Stimulated activated naive CD8-positive, alpha-beta T cell treated with anti-CD3 and anti-CD28 coated beads, Interleukin-15, Interleukin-2, amounts not matched to agents 100 ng/mL and 50 ng/mL, for 24 hours (primary cell): ENCODE data around the gene MTG1.
"Not testable (repeated sequence)": the region's sequence is repeated elsewhere in the genome, so short reads cannot be mapped to it uniquely, and the experiment has no call there.

Experiments used
- H3K27ac Mint-ChIP-seq: one replicate; pipeline ENCODE4 v1.8.0; 2021; ENCODE audit warnings: mild to moderate bottlenecking, mixed read lengths
- H3K27me3 Mint-ChIP-seq: one replicate; pipeline ENCODE4 v1.8.0; 2021; ENCODE audit warnings: mixed read lengths
- H3K36me3 Mint-ChIP-seq: one replicate; pipeline ENCODE4 v1.8.0; 2021; ENCODE audit warnings: low read depth, mixed read lengths
- H3K4me1 Mint-ChIP-seq: one replicate; pipeline ENCODE4 v1.8.0; 2021; ENCODE audit warnings: low read depth, mixed read lengths
- H3K4me3 Mint-ChIP-seq: one replicate; pipeline ENCODE4 v1.8.0; 2021; ENCODE audit warnings: mild to moderate bottlenecking, mixed read lengths
- H3K9me3 Mint-ChIP-seq: one replicate; pipeline ENCODE4 v1.8.0; 2021; ENCODE audit warnings: mixed read lengths

MTG1 gene

DNA sequence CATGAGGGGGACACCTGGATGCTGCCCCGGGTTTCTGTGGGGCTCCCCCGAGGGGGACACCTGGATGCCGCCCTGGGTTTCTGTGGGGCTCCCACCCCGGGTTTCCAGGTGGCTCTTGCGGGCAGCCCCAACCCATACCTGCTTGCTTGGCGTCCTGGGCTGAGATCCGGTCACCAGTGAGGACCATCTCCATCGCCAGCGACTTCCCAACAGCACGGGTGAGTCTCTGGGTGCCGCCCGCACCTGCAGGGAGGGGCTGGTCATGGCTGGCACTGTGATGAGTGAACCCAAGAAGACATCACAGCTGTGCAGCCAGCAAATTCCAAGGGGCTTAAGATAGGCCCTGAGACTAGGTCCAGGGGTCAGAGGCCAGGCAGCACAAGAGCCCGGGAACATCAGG, 27.2 kb upstream of the MTG1 start:
- no peaks in the 10 kb centered on the region for H3K9me3 Mint-ChIP-seq
- H3K4me1 Mint-ChIP-seq, result peaks cover 12% of the 10 kb centered on the region

DNA sequence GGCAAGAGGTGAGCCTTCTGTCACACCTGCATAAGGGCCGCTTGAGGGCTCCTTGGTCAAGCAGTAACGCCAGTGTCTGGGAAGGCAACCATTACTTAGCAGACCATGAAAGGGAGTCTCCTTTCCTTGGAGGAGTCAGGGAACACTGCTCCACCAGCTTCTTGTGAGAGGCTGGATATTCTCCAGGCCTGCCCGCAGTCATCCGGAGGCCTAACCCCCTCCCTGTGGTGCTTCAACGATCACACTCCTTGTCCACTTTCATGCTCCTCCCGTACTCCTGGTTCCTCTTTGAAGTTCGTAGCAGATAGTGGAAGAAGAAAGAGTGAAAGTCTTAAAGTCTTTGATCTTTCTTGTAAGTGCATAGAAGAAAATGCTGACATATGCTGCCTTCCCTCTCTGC, 26.5 kb upstream of the MTG1 start:
- not testable (repeated sequence) for H3K27ac Mint-ChIP-seq, H3K9me3 Mint-ChIP-seq, H3K4me3 Mint-ChIP-seq

More for the DNA sequence above, 27.2 kb upstream of the MTG1 start:
- no peak overlapping the region for H3K27ac Mint-ChIP-seq
- no peaks in the 10 kb centered on the region for H3K27me3 Mint-ChIP-seq
- H3K36me3 Mint-ChIP-seq, result peaks cover 23% of the 10 kb centered on the region
- no peak overlapping the region for H3K4me3 Mint-ChIP-seq

DNA sequence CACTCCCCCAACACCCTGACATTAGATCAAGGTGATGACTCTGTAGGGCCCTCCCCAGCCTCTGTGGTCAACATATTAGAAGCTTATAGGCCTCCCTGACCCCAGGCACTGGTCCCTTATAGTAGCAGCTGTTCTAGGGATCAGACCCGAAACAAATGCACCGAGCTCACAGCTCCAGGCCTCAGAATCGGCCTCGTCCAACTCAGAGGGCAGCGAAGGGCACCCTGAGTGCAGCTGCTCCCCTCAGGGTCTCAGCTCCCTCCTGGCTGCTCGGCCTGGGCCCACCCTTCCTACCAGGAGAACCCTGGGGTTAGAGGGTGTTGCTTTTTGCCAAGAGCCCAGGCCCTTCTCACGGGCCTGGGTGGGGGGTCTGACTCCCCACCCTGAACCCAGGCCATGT, 25.8 kb upstream of the MTG1 start:
- Mint-ChIP-seq H3K4me3 (no peak overlapping the region), H3K9me3 (no peaks in the 10 kb centered on the region), H3K36me3 (peaks cover 16% of the 10 kb centered on the region), H3K4me1 (peaks cover 13% of the 10 kb centered on the region), H3K27me3 (no peaks in the 10 kb centered on the region), H3K27ac (no peak overlapping the region)

More for the DNA sequence above, 26.5 kb upstream of the MTG1 start:
- not testable (repeated sequence) for H3K27me3 Mint-ChIP-seq
- Mint-ChIP-seq H3K4me1 (peaks cover 11% of the 10 kb centered on the region), H3K36me3 (peaks cover 16% of the 10 kb centered on the region)

DNA sequence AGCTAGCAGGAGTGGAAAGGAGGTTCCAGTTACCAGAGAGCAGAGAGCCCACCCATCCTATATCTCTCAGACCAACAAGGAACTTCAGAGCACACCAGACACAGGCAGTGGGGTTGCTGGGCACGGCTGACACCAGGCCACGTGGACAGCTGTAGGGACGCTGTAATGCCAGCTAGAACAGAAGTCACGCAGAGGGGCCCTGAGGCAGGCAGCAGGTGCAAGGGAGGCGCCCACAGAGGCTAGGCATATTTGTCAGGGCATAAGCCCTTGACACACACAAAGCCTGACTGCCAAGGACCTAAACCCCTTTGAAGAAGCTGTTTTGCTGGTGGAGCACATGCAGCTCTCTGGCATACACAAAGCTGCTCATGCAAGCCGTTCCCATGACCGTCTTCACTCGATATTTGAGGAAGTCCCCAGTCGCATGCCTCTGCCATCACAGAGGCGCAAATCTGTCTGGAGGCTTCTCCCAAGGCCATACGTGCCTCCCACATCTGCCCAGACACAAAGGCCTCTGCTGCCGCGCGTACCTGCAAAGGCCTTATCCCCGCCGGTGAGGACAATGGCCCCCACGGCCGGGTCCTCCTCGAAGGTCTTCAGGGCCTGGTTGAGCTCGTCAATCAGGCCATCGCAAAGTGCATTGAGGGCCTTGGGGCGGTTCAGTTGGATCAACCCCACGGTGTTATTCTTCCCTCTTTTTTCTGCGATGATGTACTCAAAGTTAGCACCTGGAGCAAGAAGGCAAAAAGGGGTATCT, 23.7 kb upstream of the MTG1 start:
- no peak overlapping the region for H3K27ac Mint-ChIP-seq
- H3K4me1 Mint-ChIP-seq, result peaks cover 18% of the 10 kb centered on the region
- no peak overlapping the region for H3K4me3 Mint-ChIP-seq
- peaks cover 10% of the 10 kb centered on the region for H3K36me3 Mint-ChIP-seq
- no peaks in the 10 kb centered on the region for H3K27me3 Mint-ChIP-seq
- H3K9me3 Mint-ChIP-seq, result no peaks in the 10 kb centered on the region

DNA sequence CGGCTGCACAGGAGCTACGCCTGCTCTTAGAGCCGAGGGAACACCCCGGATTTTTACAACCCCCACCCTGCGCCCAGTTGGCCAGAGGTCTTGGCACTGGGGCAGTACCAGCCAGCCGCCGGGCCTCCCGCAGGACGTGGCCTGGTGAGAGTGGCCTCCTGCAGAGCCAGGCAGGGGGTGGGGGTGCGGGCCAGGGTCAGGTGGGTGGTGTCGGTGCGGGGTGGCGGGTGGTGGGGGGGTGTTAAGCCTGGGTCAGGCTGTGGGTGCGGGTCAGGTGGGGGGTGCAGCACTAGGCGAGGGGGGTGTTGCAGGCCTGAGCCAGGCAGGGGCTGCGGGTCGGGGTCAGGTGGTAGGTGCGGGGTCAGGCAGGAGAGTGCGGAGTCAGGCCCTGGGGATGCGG, 21.4 kb upstream of the MTG1 start:
- Mint-ChIP-seq H3K27me3 (no peaks in the 10 kb centered on the region), H3K27ac (no peak overlapping the region), H3K36me3 (peaks cover 10% of the 10 kb centered on the region), H3K4me3 (peak overlapping the region; percentile 69), H3K4me1 (peaks cover 18% of the 10 kb centered on the region), H3K9me3 (no peaks in the 10 kb centered on the region)

DNA sequence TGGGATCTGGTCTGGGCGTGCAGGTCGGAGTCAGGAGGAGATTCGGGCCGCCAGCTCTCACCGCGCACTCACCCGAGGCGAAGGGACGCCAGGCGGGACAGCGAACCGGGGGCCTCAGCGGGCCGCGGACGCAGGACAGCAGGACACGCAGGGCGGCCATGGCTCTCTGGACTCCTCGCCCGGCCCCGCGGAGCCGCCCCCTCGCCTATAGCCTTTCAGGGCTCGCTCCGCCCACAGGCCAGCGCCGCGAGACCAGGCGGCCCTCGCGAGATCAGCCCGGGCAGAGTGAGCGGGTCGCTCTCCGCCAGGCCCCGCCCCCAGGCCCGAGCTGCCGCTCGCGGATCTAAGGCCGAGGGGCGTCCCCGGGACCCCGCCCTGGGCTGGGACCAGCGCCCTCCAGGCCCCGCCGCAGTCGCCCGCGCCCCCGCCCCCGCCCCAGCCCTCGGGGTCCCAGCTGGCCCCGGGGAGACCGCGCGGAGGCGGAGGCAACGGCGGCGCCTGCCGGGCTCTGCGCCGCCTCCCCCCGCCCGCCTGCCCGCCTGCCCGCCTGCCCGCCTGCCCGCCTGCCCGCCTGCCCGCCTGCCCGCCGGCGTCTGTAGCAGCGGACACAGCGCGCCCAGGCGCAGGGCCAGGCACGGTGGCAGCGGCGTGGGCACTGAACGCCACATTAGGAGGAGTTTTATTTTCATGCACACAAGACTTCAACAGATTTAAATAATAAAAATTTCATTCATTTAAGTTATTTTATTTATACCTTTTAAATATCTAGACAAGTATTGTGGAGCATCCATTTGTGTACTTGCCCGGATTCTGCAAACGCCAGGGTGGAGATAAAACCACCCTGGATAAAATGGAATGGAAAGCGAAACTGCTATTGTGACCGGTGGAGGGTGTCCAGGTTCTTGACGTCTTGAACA, 20.5 kb upstream of the MTG1 start, which contains the start of gene ECHS1:
Gene ECHS1 (minus strand): TSS at position 181 of the 917 bp plus-strand sequence. CDS start 21 bp downstream, at position 160.
- H3K27me3 Mint-ChIP-seq, result no peaks in the 10 kb centered on the region
- peaks cover 10% of the 10 kb centered on the region for H3K36me3 Mint-ChIP-seq
- H3K4me3 Mint-ChIP-seq, result peak within 1 kb of the TSS; percentile 83
- H3K9me3 Mint-ChIP-seq, result no peaks in the 10 kb centered on the region
- peak within 1 kb of the TSS; percentile 79 for H3K27ac Mint-ChIP-seq
- H3K4me1 Mint-ChIP-seq, result peaks cover 21% of the 10 kb centered on the region

DNA sequence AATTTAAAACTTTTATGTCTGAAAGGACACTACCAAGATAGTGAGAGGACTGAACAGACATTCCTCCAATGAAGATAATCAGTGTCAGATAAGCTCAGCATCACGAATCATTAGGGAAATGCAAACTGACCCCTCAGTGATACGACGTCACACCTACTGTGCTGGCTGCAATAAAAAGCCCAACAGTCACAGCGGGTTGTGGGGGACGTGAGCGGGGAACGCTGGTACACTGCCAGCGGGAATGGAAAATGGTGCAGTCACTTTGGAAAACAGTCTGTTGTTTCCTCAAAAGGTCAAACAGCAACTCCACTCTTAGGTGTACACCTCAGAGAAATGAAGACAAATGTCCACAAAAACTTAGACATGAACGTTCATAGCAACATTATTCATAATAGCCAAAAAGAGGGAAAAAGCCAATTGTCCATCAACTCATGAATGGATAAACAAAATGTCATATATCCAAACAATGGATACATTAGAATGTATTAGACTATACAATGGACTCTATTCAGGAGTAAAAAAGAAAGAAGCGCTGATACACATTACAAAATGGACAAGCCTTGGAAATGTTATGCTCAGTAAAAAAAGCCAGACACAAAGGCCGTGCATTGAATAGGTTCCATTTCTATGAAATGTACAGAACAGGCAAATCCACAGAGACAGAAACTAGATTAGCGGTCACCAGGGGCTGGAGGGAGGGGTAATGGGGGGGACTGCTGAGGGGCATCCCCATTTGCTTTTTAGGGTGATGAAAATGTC, 18.4 kb upstream of the MTG1 start:
- H3K27me3 Mint-ChIP-seq, result no peaks in the 10 kb centered on the region
- H3K27ac Mint-ChIP-seq, result no peak overlapping the region
- peak overlapping the region; percentile 68 for H3K4me3 Mint-ChIP-seq

DNA sequence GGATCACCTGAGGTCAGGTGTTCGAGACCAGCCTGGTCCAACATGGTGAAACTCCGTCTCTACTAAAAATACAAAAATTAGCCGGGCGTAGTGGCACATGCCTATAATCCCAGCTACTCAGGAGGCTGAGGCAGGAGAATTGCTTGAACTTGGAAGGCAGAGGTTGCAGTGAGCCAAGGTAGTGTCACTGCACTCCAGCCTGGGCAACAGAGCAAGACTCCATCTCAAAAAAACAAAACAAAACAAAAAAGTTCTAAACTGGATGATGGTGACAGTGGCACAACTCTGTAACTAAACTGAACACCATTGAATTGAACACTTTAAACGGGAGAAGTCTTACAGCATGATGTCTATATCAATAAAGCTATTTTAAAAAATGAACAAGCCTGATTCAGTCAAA, 17.8 kb upstream of the MTG1 start:
- H3K4me3 Mint-ChIP-seq, H3K27ac Mint-ChIP-seq: not testable (repeated sequence)

More for the DNA sequence above, 18.4 kb upstream of the MTG1 start:
- Mint-ChIP-seq H3K4me1 (peaks cover 14% of the 10 kb centered on the region), H3K36me3 (no peaks in the 10 kb centered on the region), H3K9me3 (no peaks in the 10 kb centered on the region)

DNA sequence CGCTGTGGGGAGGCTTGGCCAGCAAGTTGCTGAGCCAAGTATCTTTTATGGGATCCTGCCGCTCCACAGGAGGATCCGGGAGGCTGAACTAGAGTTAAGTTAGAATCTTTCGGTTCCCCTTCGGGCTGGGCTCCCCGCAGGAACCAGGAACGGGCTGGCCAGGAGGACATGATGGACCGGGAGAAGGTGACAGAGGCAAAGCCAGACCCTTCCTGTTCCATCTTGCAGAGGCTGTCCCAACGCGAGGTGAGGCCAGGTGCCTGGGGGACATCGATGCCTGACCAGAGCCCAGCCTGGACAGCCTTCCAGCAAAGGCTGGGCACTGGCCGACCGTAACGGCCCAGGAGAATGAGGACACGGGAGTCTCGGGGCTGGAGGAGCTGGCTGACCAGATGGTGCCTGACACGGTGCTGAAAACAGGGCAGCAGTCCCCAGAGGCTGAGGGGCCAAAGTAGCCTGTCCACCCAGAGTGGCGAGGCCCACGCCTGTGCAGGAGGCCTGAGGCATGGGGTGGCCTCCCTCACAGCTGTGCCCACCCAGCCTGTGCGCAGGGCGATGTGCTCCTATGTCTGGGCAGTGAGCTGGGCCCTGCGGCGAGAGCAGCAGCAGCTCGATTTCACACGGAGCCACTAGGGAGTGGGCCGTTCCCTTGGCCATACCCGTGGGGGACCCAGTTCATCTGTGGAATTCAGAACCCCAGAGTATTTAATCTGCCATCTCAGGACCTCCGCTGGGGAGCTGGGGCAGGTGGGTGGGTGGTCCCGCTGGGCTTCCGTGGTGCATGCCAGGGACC, 16.7 kb upstream of the MTG1 start:
- Mint-ChIP-seq H3K9me3 (no peaks in the 10 kb centered on the region), H3K27me3 (no peaks in the 10 kb centered on the region), H3K27ac (no peak overlapping the region), H3K4me1 (peaks cover 14% of the 10 kb centered on the region), H3K4me3 (no peak overlapping the region), H3K36me3 (no peaks in the 10 kb centered on the region)

More for the DNA sequence above, 17.8 kb upstream of the MTG1 start:
- H3K4me1 Mint-ChIP-seq, result peaks cover 14% of the 10 kb centered on the region
- not testable (repeated sequence) for H3K9me3 Mint-ChIP-seq, H3K36me3 Mint-ChIP-seq, H3K27me3 Mint-ChIP-seq

DNA sequence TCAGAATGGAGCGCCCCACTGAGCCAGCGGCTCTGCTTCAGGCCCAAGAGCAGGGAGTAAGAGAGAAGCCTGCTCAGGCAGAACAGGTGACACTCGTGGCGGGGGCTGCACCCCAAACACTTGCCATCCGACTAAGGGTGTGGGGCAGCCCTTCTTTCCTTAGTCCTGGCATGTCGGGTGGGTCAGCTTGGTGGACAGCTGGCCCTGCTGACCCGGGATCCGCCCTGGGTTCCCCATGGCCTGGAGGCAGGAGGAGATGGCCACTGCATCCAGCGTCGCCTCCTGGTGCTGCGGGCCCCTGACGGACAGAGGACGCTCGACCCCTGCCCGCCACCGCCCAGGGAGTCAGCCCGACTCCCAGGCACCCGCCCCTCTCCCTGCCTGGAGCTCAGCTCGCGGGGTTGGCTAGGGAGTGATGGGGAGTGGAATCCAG, 16.1 kb upstream of the MTG1 start:
- Mint-ChIP-seq H3K27me3 (no peaks in the 10 kb centered on the region), H3K27ac (peak overlapping the region; percentile 11), H3K36me3 (no peaks in the 10 kb centered on the region), H3K4me1 (peaks cover 14% of the 10 kb centered on the region), H3K9me3 (no peaks in the 10 kb centered on the region), H3K4me3 (peak overlapping the region; percentile 76)

DNA sequence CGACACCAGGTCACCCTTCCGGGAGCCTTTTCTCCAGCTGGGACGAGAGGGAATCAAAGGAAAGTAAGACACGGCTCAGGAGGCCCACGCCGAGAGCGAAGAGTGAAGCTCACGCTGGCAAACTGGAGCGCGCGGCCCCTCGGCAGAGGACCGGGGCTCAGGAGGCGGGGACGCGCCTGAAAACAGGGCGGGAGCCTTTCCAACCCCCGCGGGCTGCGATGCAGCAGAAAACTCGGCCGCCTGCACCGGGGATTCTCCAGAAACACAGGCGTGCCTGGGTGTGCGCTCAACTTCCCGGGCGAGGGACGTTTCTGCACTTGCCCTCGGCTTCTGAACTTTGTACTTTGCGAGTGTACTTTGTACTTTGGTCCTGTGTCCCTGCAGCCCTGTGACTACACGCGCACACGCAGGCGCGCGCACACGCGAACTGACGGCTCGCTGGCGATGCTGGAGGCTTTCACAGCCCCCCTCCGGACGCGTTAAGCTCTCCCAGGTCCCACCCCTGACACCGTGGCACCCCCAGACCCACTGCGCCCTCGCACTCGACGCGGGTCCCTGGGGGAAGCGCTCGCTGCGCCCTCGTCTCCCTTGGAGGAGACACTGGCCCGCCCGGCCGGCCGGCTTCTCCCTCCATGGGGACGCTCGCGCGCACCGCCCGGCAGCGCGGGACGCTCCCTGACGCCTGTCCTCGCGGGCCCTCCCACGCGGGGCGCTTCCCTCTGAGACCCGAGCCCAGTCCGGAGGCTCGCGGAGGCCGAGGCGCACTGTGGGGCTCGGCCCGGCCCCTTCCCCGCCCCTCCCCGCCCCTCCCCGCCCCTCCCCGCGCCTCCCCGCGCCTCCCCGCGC, 15.5 kb upstream of the MTG1 start:
- Mint-ChIP-seq H3K4me1 (peaks cover 11% of the 10 kb centered on the region), H3K36me3 (no peaks in the 10 kb centered on the region), H3K27me3 (no peaks in the 10 kb centered on the region), H3K4me3 (peak overlapping the region; percentile 76), H3K27ac (peak overlapping the region; percentile 11), H3K9me3 (no peaks in the 10 kb centered on the region)

DNA sequence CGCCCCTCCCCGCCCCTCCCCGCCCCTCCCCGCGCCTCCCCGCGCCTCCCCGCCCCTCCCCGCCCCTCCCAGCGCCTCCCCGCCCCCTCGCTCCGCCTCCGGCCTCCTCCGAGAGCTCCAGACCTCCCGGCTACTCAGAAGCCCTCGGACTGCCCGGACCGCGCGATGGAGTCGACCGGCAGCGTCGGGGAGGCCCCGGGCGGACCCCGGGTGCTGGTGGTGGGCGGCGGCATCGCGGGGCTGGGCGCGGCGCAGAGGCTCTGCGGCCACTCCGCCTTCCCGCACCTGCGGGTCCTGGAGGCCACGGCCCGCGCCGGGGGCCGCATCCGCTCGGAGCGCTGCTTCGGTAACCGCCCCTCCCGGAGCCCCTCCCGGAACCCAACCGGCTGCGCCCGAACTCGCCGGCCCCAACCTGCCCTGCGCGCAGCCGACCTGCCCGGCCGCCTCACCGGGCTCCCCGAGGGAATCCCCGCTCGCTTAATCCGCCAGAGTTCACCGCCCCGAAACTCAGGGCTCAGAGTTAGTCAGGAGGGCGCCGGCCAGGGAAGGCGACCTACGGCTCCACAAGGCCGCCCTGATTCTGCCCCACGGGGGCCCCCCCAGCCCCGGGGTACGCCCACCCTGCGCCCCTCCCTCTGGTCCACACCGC, 14.7 kb upstream of the MTG1 start, which contains the start of gene PAOX:
Gene PAOX (plus strand): TSS at position 111 of the 649 bp plus-strand sequence. CDS start 55 bp downstream, at position 166.
- Mint-ChIP-seq H3K36me3 (no peaks in the 10 kb centered on the region), H3K4me3 (peak within 1 kb of the TSS; percentile 76), H3K9me3 (no peaks in the 10 kb centered on the region), H3K4me1 (peaks cover 7% of the 10 kb centered on the region), H3K27ac (peak within 1 kb of the TSS; percentile 11), H3K27me3 (no peaks in the 10 kb centered on the region)
